Heart left ventricle (tissue), 13 donors: ENCODE measurements around the gene ERCC1.

Experiments
- CTCF ChIP-seq, 12 donors: fragments of 200-600 bp; sonication (generic) in 4 of 12; IDR thresholded peaks; one replicate each; pipeline versions ENCODE4 v1.5.0 to v1.8.0; 2018 to 2022; ENCODE audit warnings: antibody characterized with exemption in 12 of 12, mild to moderate bottlenecking in 5 of 12
- POLR2A ChIP-seq, 2 donors: fragments of 450-650 bp; IDR thresholded peaks; one replicate each; pipeline ENCODE4 v1.6.1; 2017; ENCODE audit warnings: antibody characterized with exemption in 2 of 2, mild to moderate bottlenecking in 2 of 2, moderate library complexity in 2 of 2
- donor health status: ischemic (EF 13 %, LVEDD 7.1; RV severe dilation, severe dysfunction).
- donor health status: DM: no; HTN: yes; CAD: no.
- donor health status: DM: no; HTN: no; CAD: no.
- donor health status: ischemic (EF 25% LVEDD 6.9; RV normal size, moderate dysfunction).
- donor health status: ischemic (EF 25% LVEDD 5.7; RV mildly dilated, moderate dysfunction).
- donor health status: ischemic (EF 35%, LVEDD 5.7; RV mildly dilated, moderate dysfunction).
- donor health status: nonischemic (EF 11% LVEDD 7.7; RV severe dilation, severe dysfunction).
- donor health status: DM: yes; HTN: yes; CAD: no.
- donor health status: PGD.
- donor health status: ischemic (EF 29% LVEDD 5.4; RV normal size, mild dysfunction).
- donor health status: nonischemic (EF 23%, LVEDD 6.1; RV moderate dilation, normal function).

- TF ChIP-seq CTCF (IDR thresholded peaks at IDR 0.05), result no peak
- TF ChIP-seq POLR2A (IDR thresholded peaks at IDR 0.05), result peak in 1 of 2 donors; percentile 60
These were observed 20.0 kb upstream of the ERCC1 start for GRCh38 chr19:45443462-45444317.
